Uterus (tissue), 4 donors: ENCODE data around the gene ANKRD33B. TPM values are rescaled to one million over a fixed set of nuclear protein-coding genes. Genes with fewer than 3 reads are reported as not detected.

Experiments
- DNase-seq, 2 donors: peaks; one replicate each; pipeline ENCODE4 v3.0.0-alpha.2; 2019 to 2020
- H3K27ac ChIP-seq, 2 donors: fragments of 200-600 bp; sonication (generic); 1 replicate in 1 of 2; 2 replicates in 1 of 2; pipeline ENCODE4 v1.5.1; 2016 to 2018
- H3K27me3 ChIP-seq, 2 donors: fragments of 200-600 bp; sonication (generic); one replicate each; pipeline ENCODE4 v1.5.1; 2018 to 2019; ENCODE audit warnings: control low read depth in 1 of 2
- H3K36me3 ChIP-seq, 2 donors: fragments of 200-600 bp; sonication (generic); one replicate each; pipeline ENCODE4 v1.5.1; 2019; ENCODE audit warnings: control low read depth in 1 of 2
- H3K4me1 ChIP-seq, 2 donors: fragments of 200-600 bp; sonication (generic); one replicate each; pipeline ENCODE4 v1.5.1; 2018 to 2019; ENCODE audit warnings: control low read depth in 1 of 2
- H3K4me3 ChIP-seq, 2 donors: fragments of 200-600 bp; sonication (generic); 1 replicate in 1 of 2; 2 replicates in 1 of 2; pipeline ENCODE4 v1.5.1; 2018 to 2019; ENCODE audit warnings: mild to moderate bottlenecking in 1 of 2
- H3K9me3 ChIP-seq, 2 donors: fragments of 200-600 bp; sonication (generic); one replicate each; pipeline ENCODE4 v1.5.1; 2019; ENCODE audit warnings: control low read depth in 1 of 2
- CTCF ChIP-seq, 4 experiments: fragments of 200-600 bp in 2 of 4; fragments of 450-650 bp in 2 of 4; sonication (generic) in 2 of 4; IDR thresholded peaks; one replicate each; pipeline ENCODE4 v1.5.1; 2016 to 2019; ENCODE audit warnings: antibody characterized with exemption in 4 of 4, mild to moderate bottlenecking in 2 of 4, moderate library complexity in 1 of 4
- POLR2A ChIP-seq, 2 donors: fragments of 450-650 bp; IDR thresholded peaks; one replicate each; pipeline ENCODE4 v1.6.1; 2016; ENCODE audit warnings: antibody characterized with exemption in 2 of 2, mild to moderate bottlenecking in 1 of 2, moderate library complexity in 1 of 2
- intact Hi-C: fragments of 100-400 bp; cut with DNase I; formaldehyde crosslinking; loops from one replicate; pipeline ENCODE4 v1.15.1; 2023; ENCODE audit warnings: low total_unique reads
- total RNA-seq, 4 donors: library from RNA; depleted of rRNA in 3 of 4; stranded (reverse); fragments of >200 nt in 3 of 4; gene quantifications; one replicate each; pipeline versions ENCODE4 v1.1.0 to v1.2.4, GENCODE V29; 2014 to 2023
- donor health status: DM: yes; HTN: yes; CAD: no.

The ANKRD33B gene
- total RNA-seq, 4 donors from 2014 or later = 2.1 to 24.1 (median 7.6) TPM

GRCh38 chr5:10540951-10541646 is 22.8 kb upstream of the ANKRD33B start:
- H3K4me3 ChIP-seq = no peak overlapping the region
- no peak overlapping the region for H3K27ac ChIP-seq
- no peak for TF ChIP-seq POLR2A (IDR thresholded peaks at IDR 0.05)
- TF ChIP-seq CTCF (IDR thresholded peaks at IDR 0.05) = no peak
- peaks cover 0 to 23% of the 10 kb centered on the region in 2 donors for H3K4me1 ChIP-seq
- no peak for DNase-seq
- intact Hi-C loops = no loop called here
- no peaks in the 10 kb centered on the region for H3K9me3 ChIP-seq
- H3K27me3 ChIP-seq = no peaks in the 10 kb centered on the region
- no peaks in the 10 kb centered on the region for H3K36me3 ChIP-seq

GRCh38 chr5:10542055-10542550 is 21.8 kb upstream of the ANKRD33B start:
- DNase-seq = no peak
- Histone ChIP-seq H3K4me3 (no peak overlapping the region), H3K36me3 (no peaks in the 10 kb centered on the region), H3K9me3 (no peaks in the 10 kb centered on the region), H3K4me1 (peaks cover 0 to 22% of the 10 kb centered on the region in 2 donors), H3K27me3 (no peaks in the 10 kb centered on the region), H3K27ac (no peak overlapping the region)
- TF ChIP-seq POLR2A (IDR thresholded peaks at IDR 0.05) (no peak), CTCF (IDR thresholded peaks at IDR 0.05) (no peak)
- intact Hi-C loops = no loop called here

GRCh38 chr5:10543585-10544040 is 20.3 kb upstream of the ANKRD33B start:
- Histone ChIP-seq H3K27ac (no peak overlapping the region), H3K27me3 (no peaks in the 10 kb centered on the region), H3K9me3 (no peaks in the 10 kb centered on the region), H3K4me3 (no peak overlapping the region), H3K4me1 (peaks cover 0 to 7% of the 10 kb centered on the region in 2 donors), H3K36me3 (no peaks in the 10 kb centered on the region)
- DNase-seq = no peak
- intact Hi-C loops = no loop called here
- TF ChIP-seq CTCF (IDR thresholded peaks at IDR 0.05) (no peak), POLR2A (IDR thresholded peaks at IDR 0.05) (no peak)

- Histone ChIP-seq H3K4me1 (no peaks in the 10 kb centered on the region), H3K4me3 (no peak overlapping the region), H3K27me3 (no peaks in the 10 kb centered on the region), H3K27ac (no peak overlapping the region), H3K36me3 (no peaks in the 10 kb centered on the region), H3K9me3 (no peaks in the 10 kb centered on the region)
- no peak for DNase-seq
- TF ChIP-seq CTCF (IDR thresholded peaks at IDR 0.05) (no peak), POLR2A (IDR thresholded peaks at IDR 0.05) (no peak)
- intact Hi-C loops = no loop called here
Measured at GRCh38 chr5:10545084-10545483, 18.8 kb upstream of the ANKRD33B start.

- intact Hi-C loops = no loop called here
- H3K27ac ChIP-seq = no peak overlapping the region
- H3K4me3 ChIP-seq = no peak overlapping the region
- no peaks in the 10 kb centered on the region for H3K4me1 ChIP-seq
- H3K36me3 ChIP-seq = no peaks in the 10 kb centered on the region
- DNase-seq = no peak
- no peaks in the 10 kb centered on the region for H3K27me3 ChIP-seq
- TF ChIP-seq POLR2A (IDR thresholded peaks at IDR 0.05) = no peak
- no peak for TF ChIP-seq CTCF (IDR thresholded peaks at IDR 0.05)
- no peaks in the 10 kb centered on the region for H3K9me3 ChIP-seq
Measured at GRCh38 chr5:10546186-10546585, 17.7 kb upstream of the ANKRD33B start.
